CD4-positive, alpha-beta T cell (primary cell): ENCODE results near the gene KRT2. TPM values are rescaled to one million over a fixed set of nuclear protein-coding genes. Genes with fewer than 3 reads are reported as not detected.
A peak's percentile ranks its signal among the peaks of the same experiment; 100 is the strongest.

Experiments
- ATAC-seq: fragments of 200-7000 bp; cut with Tn5 transposase; one replicate; pipeline ENCODE4 v1.10.0; 2022; ENCODE audit warnings: mild to moderate bottlenecking; ENCODE audit not compliant: poor library complexity
- CTCF ChIA-PET: fragments of 350-600 bp; sonication (Branson Sonifier 250); formaldehyde crosslinking; loops from one replicate; lab custom pipeline; 2021; ENCODE audit warnings: antibody characterized with exemption, inconsistent platforms; lab: Charles Lee
- POLR2A ChIA-PET: fragments of 350-600 bp; sonication (Branson Sonifier 250); formaldehyde crosslinking; loops from one replicate; lab custom pipeline; 2021; ENCODE audit warnings: antibody characterized with exemption, inconsistent platforms; lab: Charles Lee
- DNase-seq, 14 experiments: peaks; one replicate each; pipeline ENCODE4 v3.0.0-alpha.2; 2013 to 2020; ENCODE audit warnings: mixed read lengths in 2 of 14
- H3K27ac ChIP-seq, 2 donors: one replicate each; pipeline versions ENCODE4 v1.5.1 to v1.7.0; 2013; ENCODE audit warnings: low read length in 2 of 2, low read depth in 1 of 2, mild to moderate bottlenecking in 1 of 2
- H3K27me3 ChIP-seq, 2 experiments: 1 replicate in 1 of 2; 2 replicates in 1 of 2; pipeline versions ENCODE4 v1.6.1 to v1.7.0; 2013; ENCODE audit warnings: low read length in 2 of 2, control low read depth in 1 of 2, mild to moderate bottlenecking in 1 of 2, moderate library complexity in 1 of 2; ENCODE audit not compliant: insufficient read depth in 2 of 2, control insufficient read depth in 1 of 2
- H3K36me3 ChIP-seq: one replicate; pipeline ENCODE4 v1.6.1; 2013; ENCODE audit warnings: low read length, control low read depth; ENCODE audit not compliant: insufficient read depth
- H3K4me1 ChIP-seq: one replicate; pipeline ENCODE4 v1.6.1; 2013; ENCODE audit warnings: low read length, control low read depth; ENCODE audit not compliant: insufficient read depth
- H3K4me3 ChIP-seq: one replicate; pipeline ENCODE4 v1.5.1; 2013; ENCODE audit warnings: mild to moderate bottlenecking, low read length, moderate library complexity
- H3K9me3 ChIP-seq, 2 experiments: 1 replicate in 1 of 2; 2 replicates in 1 of 2; pipeline versions ENCODE4 v1.6.1 to v1.7.0; 2013; ENCODE audit warnings: low read length in 2 of 2, mild to moderate bottlenecking in 2 of 2, control low read depth in 1 of 2, moderate library complexity in 1 of 2; ENCODE audit not compliant: control insufficient read depth in 1 of 2, insufficient read depth in 1 of 2
- H3K27ac Mint-ChIP-seq: one replicate; pipeline ENCODE4 v1.8.0; 2020; ENCODE audit warnings: mixed read lengths
- H3K27me3 Mint-ChIP-seq: one replicate; pipeline ENCODE4 v1.8.0; 2021; ENCODE audit warnings: mixed read lengths
- H3K36me3 Mint-ChIP-seq: one replicate; pipeline ENCODE4 v1.8.0; 2021; ENCODE audit warnings: low read depth, mixed read lengths
- H3K4me1 Mint-ChIP-seq: one replicate; pipeline ENCODE4 v1.8.0; 2021; ENCODE audit warnings: low read depth, mixed read lengths
- H3K4me3 Mint-ChIP-seq: one replicate; pipeline ENCODE4 v1.8.0; 2020; ENCODE audit warnings: mild to moderate bottlenecking, mixed read lengths
- H3K9me3 Mint-ChIP-seq: one replicate; pipeline ENCODE4 v1.8.0; 2020; ENCODE audit warnings: mixed read lengths
- CTCF ChIP-seq: fragments of 200-600 bp; IDR thresholded peaks from one replicate; pipeline ENCODE4 v1.8.0; 2022; ENCODE audit warnings: antibody characterized with exemption, mild to moderate bottlenecking
- intact Hi-C, 2 experiments: fragments of 100-400 bp; cut with DNase I in 1 of 2; cut with micrococcal nuclease in 1 of 2; formaldehyde crosslinking; loops; one replicate each; pipeline versions ENCODE4 v1.15.1 to v1.9.0; 2023 to 2025; cut with DNase I, micrococcal nuclease
- total RNA-seq, 174 experiments: library from RNA in 2 of 174; stranded (reverse) in 2 of 174; gene quantifications; one replicate each; pipeline ENCODE4 v1.2.3 and lab custom pipeline; 2021 to 2026

KRT2 gene
- total RNA-seq, 2 experiments from 2014 or later: 1.7 to 2.1 TPM

GRCh38 chr12:52615208-52615868 is 36.7 kb downstream of the KRT2 start:
- peaks cover 3% of the 10 kb centered on the region for H3K36me3 ChIP-seq
- H3K9me3 Mint-ChIP-seq: no peaks in the 10 kb centered on the region
- intact Hi-C loops: loop anchor here in 1 of 2 experiments (1.0 to 2.0 kb wide), 3 partner anchors 17 to 30 kb away; no protein-coding TSS in a partner anchor
- peaks cover 38% of the 10 kb centered on the region for H3K36me3 Mint-ChIP-seq
- peak overlapping the region; percentile 47 to 61 for H3K27ac ChIP-seq
- no peak overlapping the region for H3K4me3 ChIP-seq
- no peaks in the 10 kb centered on the region for H3K27me3 Mint-ChIP-seq
- ChIA-PET POLR2A (interaction anchor here (0.9 to 1.6 kb wide), 4 partner anchors 14 to 29 kb away, joined by 3 to 4 read pairs (median 4); no protein-coding TSS in a partner anchor), CTCF (no interaction called here)
- H3K27me3 ChIP-seq: no peaks in the 10 kb centered on the region
- TF ChIP-seq CTCF: no peak
- DNase-seq (peak in 3 of 14 experiments; percentile 11 to 42 (median 35)), ATAC-seq (peak; percentile 32)
- H3K27ac Mint-ChIP-seq: peak overlapping the region; percentile 89
- no peaks in the 10 kb centered on the region for H3K9me3 ChIP-seq
- H3K4me1 ChIP-seq: peaks cover 89% of the 10 kb centered on the region
- peaks cover 100% of the 10 kb centered on the region for H3K4me1 Mint-ChIP-seq
- H3K4me3 Mint-ChIP-seq: peak overlapping the region; percentile 62

GRCh38 chr12:52614381-52615207 is 37.4 kb downstream of the KRT2 start:
- Histone ChIP-seq H3K36me3 (peaks cover 3% of the 10 kb centered on the region), H3K27me3 (no peaks in the 10 kb centered on the region), H3K4me1 (peaks cover 93% of the 10 kb centered on the region), H3K27ac (peak overlapping the region; percentile 48 to 61), H3K4me3 (no peak overlapping the region), H3K9me3 (no peaks in the 10 kb centered on the region)
- H3K4me1 Mint-ChIP-seq: peaks cover 99% of the 10 kb centered on the region
- ChIA-PET CTCF (no interaction called here), POLR2A (interaction anchor here (1.1 to 1.6 kb wide), 3 partner anchors 18 to 30 kb away, joined by 3 to 4 read pairs (median 3); no protein-coding TSS in a partner anchor)
- DNase-seq (no peak), ATAC-seq (no peak)
- intact Hi-C loops: loop anchor here (1.0 to 5.0 kb wide), 5 partner anchors 18 to 128 kb away; no protein-coding TSS in a partner anchor
- H3K4me3 Mint-ChIP-seq: peak overlapping the region; percentile 62
- H3K27me3 Mint-ChIP-seq: no peaks in the 10 kb centered on the region
- H3K27ac Mint-ChIP-seq: peak overlapping the region; percentile 89
- TF ChIP-seq CTCF: no peak
- H3K9me3 Mint-ChIP-seq: no peaks in the 10 kb centered on the region
- peaks cover 41% of the 10 kb centered on the region for H3K36me3 Mint-ChIP-seq

- POLR2A ChIA-PET: interaction anchor here (0.7 to 6.0 kb wide), 5 partner anchors 20 to 38 kb away, joined by 3 to 114 read pairs (median 4); partner anchors contain the start of gene KRT2
- Histone ChIP-seq H3K4me1 (peaks cover 95% of the 10 kb centered on the region), H3K9me3 (no peaks in the 10 kb centered on the region), H3K36me3 (peaks cover 3% of the 10 kb centered on the region), H3K27me3 (no peaks in the 10 kb centered on the region), H3K4me3 (no peak overlapping the region), H3K27ac (peak overlapping the region; percentile 48 to 60)
- H3K4me3 Mint-ChIP-seq: peak overlapping the region; percentile 52
- no peak for TF ChIP-seq CTCF
- intact Hi-C loops: loop anchor here (2.0 to 5.0 kb wide), 3 partner anchors 19 to 129 kb away; no protein-coding TSS in a partner anchor
- peaks cover 51% of the 10 kb centered on the region for H3K36me3 Mint-ChIP-seq
- CTCF ChIA-PET: no interaction called here
- no peaks in the 10 kb centered on the region for H3K27me3 Mint-ChIP-seq
- H3K27ac Mint-ChIP-seq: peak overlapping the region; percentile 89
- H3K4me1 Mint-ChIP-seq: peaks cover 99% of the 10 kb centered on the region
- H3K9me3 Mint-ChIP-seq: no peaks in the 10 kb centered on the region
- no peak for ATAC-seq
- DNase-seq: peak in 1 of 14 experiments; percentile 37
Observed at GRCh38 chr12:52613384-52614030, 38.5 kb downstream of the KRT2 start.
